C4-2B (cell line): Measurements from ENCODE around the gene OGA.

Experiments
- CTCF ChIP-seq: fragments of 450-650 bp; conservative IDR thresholded peaks from 2 replicates; pipeline ENCODE4 v1.5.1; 2017; ENCODE audit warnings: mild to moderate bottlenecking
- ZFX ChIP-seq: fragments of 450-650 bp; IDR thresholded peaks from 2 replicates; pipeline ENCODE4 v1.6.1; 2017

DNA sequence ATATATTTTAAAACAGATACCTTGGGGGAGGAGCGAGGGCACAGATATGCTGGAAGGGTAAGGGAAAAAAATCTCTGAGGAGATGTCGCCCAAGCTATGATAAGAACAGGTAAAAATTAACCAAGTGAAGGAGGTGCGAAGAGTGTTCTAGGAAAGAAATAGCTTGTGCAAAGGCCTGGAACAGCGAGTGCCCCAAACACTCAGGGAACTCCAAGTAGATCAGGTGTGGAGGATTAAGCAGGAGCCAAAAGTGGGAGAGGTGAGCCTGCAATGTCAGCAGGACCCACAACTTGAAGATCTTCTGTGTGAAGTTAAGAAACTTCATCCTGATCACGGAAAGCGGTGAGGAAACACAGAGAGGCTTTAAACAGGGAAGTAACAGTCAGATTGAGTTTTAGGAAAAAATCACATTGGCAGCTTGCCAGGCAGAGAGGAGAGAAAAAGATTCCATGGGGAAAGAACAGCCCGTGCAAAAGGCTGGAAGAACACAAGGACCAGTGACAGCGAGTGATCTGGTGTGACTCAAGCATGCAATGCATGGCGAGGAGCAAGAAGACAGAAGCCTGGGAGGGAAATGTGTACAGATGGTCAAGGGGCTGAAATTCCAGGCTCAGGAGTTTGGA lies 73.1 kb downstream of the OGA start:
- TF ChIP-seq CTCF (no peak), ZFX (no peak)
